H9 (cell line): ENCODE measurements around the gene SP4. TPM values are rescaled to one million over a fixed set of nuclear protein-coding genes. Genes with fewer than 3 reads are reported as not detected.

Source experiments
- DNase-seq: peaks from one replicate; pipeline ENCODE4 v3.0.0-alpha.2; 2017
- H2AFZ ChIP-seq: one replicate; pipeline ENCODE4 v1.6.1; 2013; ENCODE audit warnings: mild to moderate bottlenecking, low read length, control low read depth, moderate library complexity
- H2AK5ac ChIP-seq: 2 replicates; pipeline ENCODE4 v1.6.1; 2013; ENCODE audit warnings: low read length, control low read depth, mixed read lengths; ENCODE audit not compliant: insufficient read length
- H2BK120ac ChIP-seq: one replicate; pipeline ENCODE4 v1.6.1; 2013; ENCODE audit warnings: low read depth, mild to moderate bottlenecking, low read length, control low read depth, inconsistent platforms; ENCODE audit not compliant: poor library complexity, severe bottlenecking
- H2BK12ac ChIP-seq: 2 replicates; pipeline ENCODE4 v1.6.1; 2013; ENCODE audit warnings: low read length, control low read depth, mixed read lengths, low read depth; ENCODE audit not compliant: insufficient read length
- H2BK15ac ChIP-seq: 2 replicates; pipeline ENCODE4 v1.6.1; 2013; ENCODE audit warnings: low read depth, low read length, control low read depth
- H2BK20ac ChIP-seq: one replicate; pipeline ENCODE4 v1.6.1; 2013; ENCODE audit warnings: low read depth, mild to moderate bottlenecking, low read length, control low read depth, inconsistent platforms; ENCODE audit not compliant: poor library complexity, severe bottlenecking
- H2BK5ac ChIP-seq: 2 replicates; pipeline ENCODE4 v1.6.1; 2013; ENCODE audit warnings: low read length, control low read depth, mixed read lengths; ENCODE audit not compliant: insufficient read length
- H3K14ac ChIP-seq: 2 replicates; pipeline ENCODE4 v1.6.1; 2013; ENCODE audit warnings: low read length, control low read depth; ENCODE audit not compliant: insufficient read depth
- H3K18ac ChIP-seq: 2 replicates; pipeline ENCODE4 v1.6.1; 2013; ENCODE audit warnings: low read depth, mild to moderate bottlenecking, mixed read lengths, low read length, control low read depth; ENCODE audit not compliant: insufficient read length
- H3K23ac ChIP-seq: 2 replicates; pipeline ENCODE4 v1.6.1; 2013; ENCODE audit warnings: low read length, control low read depth, mixed read lengths, low read depth; ENCODE audit not compliant: insufficient read length
- H3K23me2 ChIP-seq: 2 replicates; pipeline ENCODE4 v1.6.1; 2013; ENCODE audit warnings: low read depth, mild to moderate bottlenecking, mixed read lengths, low read length, control low read depth; ENCODE audit not compliant: insufficient read length, poor library complexity, severe bottlenecking
- H3K27ac ChIP-seq: 2 replicates; pipeline ENCODE4 v1.5.1; 2013; ENCODE audit warnings: low read length, control low read depth, mixed read lengths, low read depth; ENCODE audit not compliant: insufficient read length
- H3K27me3 ChIP-seq: 2 replicates; pipeline ENCODE4 v1.6.1; 2013; ENCODE audit warnings: low read length, control low read depth, inconsistent platforms; ENCODE audit not compliant: insufficient read depth
- H3K4ac ChIP-seq: 2 replicates; pipeline ENCODE4 v1.6.1; 2013; ENCODE audit warnings: low read depth, mild to moderate bottlenecking, control low read depth, inconsistent platforms, low read length, moderate library complexity
- H3K4me1 ChIP-seq: 2 replicates; pipeline ENCODE4 v1.6.1; 2013; ENCODE audit warnings: low read length, control low read depth, inconsistent platforms; ENCODE audit not compliant: insufficient read depth
- H3K4me2 ChIP-seq: 2 replicates; pipeline ENCODE4 v1.6.1; 2013; ENCODE audit warnings: low read length, control low read depth, mixed read lengths; ENCODE audit not compliant: insufficient read length, insufficient read depth
- H3K56ac ChIP-seq: 2 replicates; pipeline ENCODE4 v1.6.1; 2013; ENCODE audit warnings: low read depth, mild to moderate bottlenecking, mixed read lengths, low read length, control low read depth; ENCODE audit not compliant: insufficient read length
- H3K79me1 ChIP-seq: 2 replicates; pipeline ENCODE4 v1.6.1; 2013; ENCODE audit warnings: low read depth, mild to moderate bottlenecking, moderate library complexity, low read length, control low read depth, inconsistent platforms; ENCODE audit not compliant: insufficient read depth, poor library complexity, severe bottlenecking
- H3K79me2 ChIP-seq: 2 replicates; pipeline ENCODE4 v1.6.1; 2013; ENCODE audit warnings: low read length, control low read depth, inconsistent platforms; ENCODE audit not compliant: insufficient read depth
- H3K9ac ChIP-seq: 2 replicates; pipeline ENCODE4 v1.6.1; 2013; ENCODE audit warnings: low read length, control low read depth, mixed read lengths; ENCODE audit not compliant: insufficient read length; ENCODE audit errors: extremely low read depth
- H3K9me3 ChIP-seq: one replicate; pipeline ENCODE4 v1.6.1; 2013; ENCODE audit warnings: low read depth, low read length, inconsistent platforms; ENCODE audit not compliant: control insufficient read depth
- H3T11ph ChIP-seq: one replicate; pipeline ENCODE4 v1.6.1; 2013; ENCODE audit warnings: mild to moderate bottlenecking, low read length, control low read depth, inconsistent platforms
- H4K20me1 ChIP-seq: one replicate; pipeline ENCODE4 v1.6.1; 2013; ENCODE audit not compliant: control insufficient read depth, insufficient read length, insufficient read depth
- H4K5ac ChIP-seq: 2 replicates; pipeline ENCODE4 v1.6.1; 2013; ENCODE audit warnings: low read depth, mild to moderate bottlenecking, mixed read lengths, low read length, control low read depth; ENCODE audit not compliant: insufficient read length
- H4K8ac ChIP-seq: replicated peaks from 2 replicates; pipeline ENCODE4 v1.6.1; 2013; ENCODE audit warnings: low read length, control low read depth, mixed read lengths, low read depth; ENCODE audit not compliant: insufficient read length
- H4K91ac ChIP-seq: 2 replicates; pipeline ENCODE4 v1.6.1; 2013; ENCODE audit warnings: low read depth, mild to moderate bottlenecking, moderate library complexity, mixed read lengths, low read length, control low read depth; ENCODE audit not compliant: insufficient read length
- H3K27ac Mint-ChIP-seq, 3 experiments: 2 replicates in 2 of 3; 3 replicates in 1 of 3; pipeline ENCODE4 v1.8.0; 2020 to 2021; ENCODE audit warnings: mixed read lengths in 3 of 3, mild to moderate bottlenecking in 1 of 3, moderate library complexity in 1 of 3
- H3K27me3 Mint-ChIP-seq: 2 replicates; pipeline ENCODE4 v1.8.0; 2021; ENCODE audit warnings: low read depth, mild to moderate bottlenecking, moderate library complexity, mixed read lengths
- H3K36me3 Mint-ChIP-seq, 3 experiments: 2 replicates in 2 of 3; 3 replicates in 1 of 3; pipeline ENCODE4 v1.8.0; 2020 to 2021; ENCODE audit warnings: low read depth in 3 of 3, mixed read lengths in 3 of 3; ENCODE audit not compliant: insufficient read depth in 1 of 3
- H3K4me1 Mint-ChIP-seq, 2 experiments: 2 replicates each; pipeline ENCODE4 v1.8.0; 2020; ENCODE audit warnings: mixed read lengths in 2 of 2
- H3K4me3 Mint-ChIP-seq, 2 experiments: 2 replicates in 1 of 2; 3 replicates in 1 of 2; pipeline ENCODE4 v1.8.0; 2020 to 2021; ENCODE audit warnings: mild to moderate bottlenecking in 2 of 2, mixed read lengths in 2 of 2, moderate library complexity in 1 of 2
- H3K9me3 Mint-ChIP-seq, 2 experiments: 2 replicates in 1 of 2; 3 replicates in 1 of 2; pipeline ENCODE4 v1.8.0; 2020; ENCODE audit warnings: mild to moderate bottlenecking in 2 of 2, mixed read lengths in 2 of 2, moderate library complexity in 1 of 2
- total RNA-seq: library from RNA; stranded (reverse); gene quantifications from 2 replicates; pipeline ENCODE4 v1.2.1, GENCODE V29; 2021
- TF ChIP-seq, protein P1 (sequence below): fragments of 200-600 bp; sonication (generic); conservative IDR thresholded peaks from 3 replicates; pipeline ENCODE4 v1.8.0; 2021; ENCODE audit warnings: antibody characterized with exemption, mild to moderate bottlenecking

Gene SP4
- total RNA-seq, 1 experiment from 2014 or later: 19.4 TPM

DNA sequence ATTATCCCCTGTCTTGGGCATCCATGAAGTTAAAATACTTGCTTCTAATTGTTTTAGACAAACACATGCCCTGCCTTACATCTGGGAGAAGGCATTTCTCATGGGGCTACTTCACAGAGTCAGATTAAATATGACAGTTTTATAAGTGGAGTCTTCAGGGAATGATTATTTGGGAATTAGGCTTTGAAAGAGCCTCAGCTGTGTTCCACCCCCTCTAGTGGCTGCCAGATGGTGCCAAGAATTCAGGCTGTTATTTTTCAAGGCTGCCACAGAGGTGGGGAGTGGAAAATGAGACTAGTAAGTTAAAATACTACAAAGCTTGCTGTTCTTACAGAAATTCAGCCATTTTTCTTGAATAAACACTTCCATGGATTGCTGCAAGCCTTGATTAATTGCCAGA lies 69.2 kb downstream of the SP4 start:
- Histone ChIP-seq H2AFZ (no peak overlapping the region), H2AK5ac (no peak overlapping the region), H3K79me2 (no peaks in the 10 kb centered on the region), H4K20me1 (no peaks in the 10 kb centered on the region), H3K4ac (no peak overlapping the region), H2BK120ac (no peak overlapping the region), H2BK5ac (no peak overlapping the region), H2BK15ac (no peak overlapping the region), H3K23me2 (no peaks in the 10 kb centered on the region), H3K18ac (no peak overlapping the region), H3K9ac (no peak overlapping the region), H3K27me3 (no peaks in the 10 kb centered on the region), H2BK12ac (no peak overlapping the region), H3K23ac (no peak overlapping the region), H3K56ac (no peak overlapping the region), H2BK20ac (no peak overlapping the region), H3K9me3 (no peaks in the 10 kb centered on the region), H3K79me1 (no peaks in the 10 kb centered on the region), H4K5ac (no peak overlapping the region), H3K4me1 (no peaks in the 10 kb centered on the region), H4K8ac (no peak overlapping the region), H4K91ac (no peak overlapping the region), H3T11ph (no peak overlapping the region), H3K4me2 (no peak overlapping the region), H3K27ac (no peak overlapping the region), H3K14ac (no peak overlapping the region)
- H3K27ac Mint-ChIP-seq: no peak overlapping the region
- H3K4me1 Mint-ChIP-seq: 0 out of 4 replicates have a peak, but pooled peaks cover 0 to 2% of the 10 kb centered on the region in 2 experiments
- H3K4me3 Mint-ChIP-seq: no peak overlapping the region
- peaks cover 59 to 77% (median 64%) of the 10 kb centered on the region in 3 experiments for H3K36me3 Mint-ChIP-seq
- peaks cover 28 to 30% of the 10 kb centered on the region in 2 experiments for H3K9me3 Mint-ChIP-seq
- no peak for DNase-seq
- TF ChIP-seq, protein P1, sequence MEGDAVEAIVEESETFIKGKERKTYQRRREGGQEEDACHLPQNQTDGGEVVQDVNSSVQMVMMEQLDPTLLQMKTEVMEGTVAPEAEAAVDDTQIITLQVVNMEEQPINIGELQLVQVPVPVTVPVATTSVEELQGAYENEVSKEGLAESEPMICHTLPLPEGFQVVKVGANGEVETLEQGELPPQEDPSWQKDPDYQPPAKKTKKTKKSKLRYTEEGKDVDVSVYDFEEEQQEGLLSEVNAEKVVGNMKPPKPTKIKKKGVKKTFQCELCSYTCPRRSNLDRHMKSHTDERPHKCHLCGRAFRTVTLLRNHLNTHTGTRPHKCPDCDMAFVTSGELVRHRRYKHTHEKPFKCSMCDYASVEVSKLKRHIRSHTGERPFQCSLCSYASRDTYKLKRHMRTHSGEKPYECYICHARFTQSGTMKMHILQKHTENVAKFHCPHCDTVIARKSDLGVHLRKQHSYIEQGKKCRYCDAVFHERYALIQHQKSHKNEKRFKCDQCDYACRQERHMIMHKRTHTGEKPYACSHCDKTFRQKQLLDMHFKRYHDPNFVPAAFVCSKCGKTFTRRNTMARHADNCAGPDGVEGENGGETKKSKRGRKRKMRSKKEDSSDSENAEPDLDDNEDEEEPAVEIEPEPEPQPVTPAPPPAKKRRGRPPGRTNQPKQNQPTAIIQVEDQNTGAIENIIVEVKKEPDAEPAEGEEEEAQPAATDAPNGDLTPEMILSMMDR: peak; percentile 64
- no peaks in the 10 kb centered on the region for H3K27me3 Mint-ChIP-seq
